HG03045 (cell line): ENCODE measurements around the gene ASMTL.
"Not testable (repeated sequence)": the region's sequence is repeated elsewhere in the genome, so short reads cannot be mapped to it uniquely, and the experiment has no call there.

Experiments used
- ATAC-seq: cut with Tn5 transposase; IDR thresholded peaks from one replicate; pipeline ENCODE4 v1.9.1; 2021; ENCODE audit warnings: mild to moderate bottlenecking, moderate library complexity; ENCODE audit not compliant: unreplicated experiment

ASMTL gene, protein sequence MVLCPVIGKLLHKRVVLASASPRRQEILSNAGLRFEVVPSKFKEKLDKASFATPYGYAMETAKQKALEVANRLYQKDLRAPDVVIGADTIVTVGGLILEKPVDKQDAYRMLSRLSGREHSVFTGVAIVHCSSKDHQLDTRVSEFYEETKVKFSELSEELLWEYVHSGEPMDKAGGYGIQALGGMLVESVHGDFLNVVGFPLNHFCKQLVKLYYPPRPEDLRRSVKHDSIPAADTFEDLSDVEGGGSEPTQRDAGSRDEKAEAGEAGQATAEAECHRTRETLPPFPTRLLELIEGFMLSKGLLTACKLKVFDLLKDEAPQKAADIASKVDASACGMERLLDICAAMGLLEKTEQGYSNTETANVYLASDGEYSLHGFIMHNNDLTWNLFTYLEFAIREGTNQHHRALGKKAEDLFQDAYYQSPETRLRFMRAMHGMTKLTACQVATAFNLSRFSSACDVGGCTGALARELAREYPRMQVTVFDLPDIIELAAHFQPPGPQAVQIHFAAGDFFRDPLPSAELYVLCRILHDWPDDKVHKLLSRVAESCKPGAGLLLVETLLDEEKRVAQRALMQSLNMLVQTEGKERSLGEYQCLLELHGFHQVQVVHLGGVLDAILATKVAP

DNA sequence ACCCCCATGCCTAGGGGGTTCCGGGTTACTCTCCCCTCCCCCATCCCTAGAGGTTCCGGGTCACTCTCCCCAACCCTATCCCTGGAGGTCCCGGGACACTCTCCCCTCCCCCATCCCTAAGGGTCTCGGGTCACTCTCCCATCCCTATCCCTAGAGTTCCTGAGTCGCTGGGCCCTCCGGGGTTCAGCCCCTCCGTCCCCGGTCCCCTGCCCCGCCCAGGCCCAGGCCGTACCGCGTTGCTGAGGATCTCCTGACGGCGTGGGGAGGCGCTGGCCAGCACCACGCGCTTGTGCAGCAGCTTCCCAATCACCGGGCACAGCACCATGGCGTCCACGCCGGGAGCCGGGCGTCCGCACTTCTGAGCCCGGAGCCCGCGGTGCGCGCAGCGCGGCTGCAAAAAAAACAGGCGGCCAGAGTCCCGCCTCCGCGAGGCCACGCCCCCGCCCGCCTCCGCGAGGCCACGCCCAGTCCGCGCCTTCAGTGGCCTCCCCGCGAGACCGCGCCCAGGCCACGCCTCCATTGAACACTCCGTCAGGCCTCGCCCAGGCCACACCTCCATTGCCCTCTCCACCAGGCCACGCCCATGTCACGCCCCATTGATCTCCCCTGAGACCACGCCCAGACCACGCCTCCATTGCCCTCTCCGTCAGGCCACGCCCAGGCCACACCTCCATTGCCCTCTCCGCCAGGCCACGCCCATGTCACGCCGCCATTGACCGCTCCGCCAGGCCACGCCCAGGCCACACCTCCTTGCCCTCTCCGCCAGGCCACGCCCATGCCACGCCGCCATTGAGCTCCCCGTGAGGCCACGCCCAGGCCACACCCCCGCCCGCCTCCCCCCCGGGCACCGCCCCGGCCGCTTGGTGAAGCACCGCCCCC lies at the start of gene ASMTL:
Gene ASMTL, minus strand, starts transcription at position 394 of the 879 bp plus-strand sequence. Its CDS starts 69 bp downstream, at position 325.
- peak; percentile 58 for ATAC-seq

DNA sequence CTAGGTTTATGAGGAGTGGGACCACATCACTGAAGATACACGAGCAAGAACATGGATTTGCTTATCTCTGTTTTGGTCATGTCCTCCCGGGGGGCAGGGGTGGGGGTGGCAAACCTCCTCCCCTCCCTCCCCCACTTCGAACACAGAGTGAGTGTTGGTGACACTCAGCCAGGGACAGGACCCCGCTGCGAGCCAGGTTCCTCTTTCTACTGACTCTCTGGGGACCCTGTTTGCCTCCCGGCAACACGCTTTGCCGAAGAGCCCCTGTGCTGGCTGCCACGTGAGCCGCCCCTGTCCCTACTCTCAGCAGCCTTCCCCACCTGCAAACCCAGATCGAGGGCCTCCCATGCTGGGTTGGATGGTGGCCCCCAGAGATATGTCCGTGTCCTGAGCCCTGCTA lies 49.5 kb upstream of the ASMTL start:
- peak; percentile 33 for ATAC-seq

DNA sequence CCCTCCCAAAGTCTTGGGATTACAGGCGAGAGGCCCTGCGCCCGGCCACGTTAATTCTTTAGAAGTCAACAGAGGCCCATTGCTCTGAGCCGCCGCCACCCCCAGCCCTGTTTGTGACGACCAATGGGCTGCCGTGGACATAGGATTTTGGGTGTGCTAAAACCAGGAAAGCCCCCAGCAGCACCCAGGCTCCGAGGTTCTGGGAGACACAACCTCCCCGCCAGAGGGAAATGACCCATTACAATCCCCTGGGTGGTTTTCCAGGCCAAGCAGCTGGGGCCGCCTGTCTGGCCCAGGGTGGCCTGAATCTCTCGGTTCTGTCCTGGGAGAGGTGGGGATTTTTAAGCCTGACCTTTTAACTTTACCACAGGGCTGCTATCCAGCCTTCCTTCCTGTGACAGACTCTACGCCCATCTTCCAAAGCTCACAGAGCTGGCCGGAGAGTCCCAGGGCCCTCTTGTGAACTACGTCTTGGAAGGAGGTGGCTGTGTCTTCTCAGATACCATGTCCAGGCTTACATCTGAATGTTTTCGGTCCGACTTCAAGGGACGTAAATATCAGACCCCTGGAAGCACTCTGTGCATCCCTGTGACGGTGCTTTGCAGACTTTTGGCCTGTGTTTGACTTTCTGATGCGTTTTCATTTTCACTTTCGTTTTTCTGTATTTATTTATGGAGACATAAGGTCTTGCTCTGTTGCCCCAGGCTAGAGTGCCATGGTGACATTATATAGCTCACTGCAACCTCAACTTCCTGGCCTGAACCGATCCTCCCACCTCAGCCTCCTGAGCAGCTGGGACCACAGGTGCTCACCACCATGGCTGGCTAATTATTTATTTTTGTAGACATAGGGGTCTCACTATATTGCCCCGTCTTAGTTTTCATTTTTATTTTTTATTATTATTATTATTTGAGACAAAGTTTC lies 48.3 kb upstream of the ASMTL start:
- ATAC-seq, result peak; percentile 68

DNA sequence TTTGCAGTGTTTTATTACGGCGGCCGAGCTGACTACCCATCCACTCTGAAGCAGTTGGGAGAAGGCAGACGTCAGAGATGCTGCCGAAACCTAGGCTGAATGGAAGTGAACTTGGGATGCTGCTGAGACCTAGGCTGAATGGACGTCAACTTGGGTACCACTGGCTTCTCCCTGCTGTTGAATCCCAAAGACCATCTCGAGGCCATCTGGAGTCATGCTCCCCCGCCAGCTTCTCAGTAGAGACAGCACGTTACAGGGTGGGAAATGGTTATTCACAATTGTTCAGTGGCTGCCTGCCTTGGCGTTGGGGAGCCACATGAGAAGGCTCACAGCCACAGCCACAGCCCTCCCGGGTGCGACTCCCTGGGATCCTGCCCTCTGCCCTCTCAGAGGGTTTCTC lies 43.4 kb upstream of the ASMTL start:
- ATAC-seq, result no peak

DNA sequence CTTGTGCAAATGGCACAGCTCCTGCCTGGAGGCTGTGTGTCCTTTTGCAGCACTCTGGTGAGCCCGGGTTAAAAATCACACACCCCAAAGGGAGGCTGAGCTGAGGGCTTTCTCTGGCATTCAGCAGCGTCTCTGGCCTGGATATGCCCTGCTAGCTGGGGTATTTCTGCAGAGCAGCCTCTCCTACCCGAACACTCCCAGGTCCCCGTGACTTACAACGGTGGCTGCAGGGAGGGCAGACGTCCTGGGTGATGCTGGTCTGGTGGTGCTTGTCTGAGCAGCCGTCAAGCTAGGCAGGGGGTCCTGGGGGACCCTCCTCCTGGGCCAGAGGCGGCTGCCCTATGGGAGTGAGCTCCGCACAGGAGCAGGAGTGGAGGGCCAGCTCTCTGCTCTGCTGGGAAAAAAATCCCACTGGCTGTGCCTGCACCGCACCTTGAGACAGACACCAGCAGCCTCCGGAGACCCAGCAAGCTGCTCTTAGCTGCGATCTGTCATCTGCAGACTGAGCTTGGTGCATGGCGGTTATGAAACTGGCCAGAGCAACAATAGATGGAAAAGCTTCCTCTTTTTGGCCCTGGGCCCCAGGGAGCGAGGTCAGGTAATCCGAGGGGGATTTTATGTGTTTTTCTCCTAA lies 41.3 kb upstream of the ASMTL start:
- peak; percentile 35 for ATAC-seq

DNA sequence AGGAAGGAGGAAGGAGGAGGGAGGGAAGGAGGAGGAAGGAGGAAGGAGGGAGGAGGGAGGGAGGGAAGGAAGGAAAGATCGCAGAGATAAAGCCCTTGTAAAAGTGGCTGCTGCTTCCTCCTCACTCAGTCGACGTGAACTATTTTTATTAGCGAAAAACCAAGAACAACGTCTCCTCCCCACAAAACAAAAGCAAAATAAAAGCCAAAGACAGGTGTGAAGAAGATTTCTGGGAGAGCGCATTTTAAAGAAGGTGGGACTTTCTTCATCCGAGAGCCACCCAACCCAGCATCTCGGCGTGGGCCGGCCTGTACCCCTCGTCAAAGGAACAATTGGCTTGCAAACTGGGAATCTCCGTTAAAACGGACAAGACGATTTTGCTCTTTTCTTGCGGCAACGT lies 40.7 kb upstream of the ASMTL start:
- ATAC-seq, result no peak

DNA sequence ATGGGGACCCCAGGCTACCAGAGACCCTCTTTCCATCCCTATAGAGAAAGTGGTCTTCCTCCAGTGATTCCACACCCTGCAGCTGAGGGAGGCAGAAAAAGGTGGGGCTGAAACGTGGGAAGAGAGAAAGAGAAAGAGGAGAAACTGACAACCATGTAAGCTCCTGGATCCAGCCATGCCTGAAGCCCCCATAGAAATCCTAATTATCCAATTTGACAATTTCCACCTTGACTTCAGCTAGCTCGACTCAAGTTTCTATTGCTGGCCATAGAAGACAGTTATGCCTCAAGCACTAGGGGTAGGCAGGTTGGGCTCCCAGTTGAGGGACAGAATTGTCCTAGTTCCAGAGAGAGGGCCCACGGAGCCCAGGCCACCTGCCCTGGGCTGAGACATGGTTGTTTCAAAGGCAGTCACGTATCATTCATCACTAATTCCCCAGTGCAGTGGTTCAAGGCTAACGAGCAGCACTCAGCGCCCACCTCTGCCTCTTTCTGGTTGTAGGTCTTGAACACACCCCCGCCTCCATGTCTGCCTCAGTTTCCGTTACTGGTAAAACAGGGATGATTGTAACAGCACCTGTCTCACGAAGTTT lies 39.8 kb upstream of the ASMTL start:
- ATAC-seq, result peak; percentile 0

DNA sequence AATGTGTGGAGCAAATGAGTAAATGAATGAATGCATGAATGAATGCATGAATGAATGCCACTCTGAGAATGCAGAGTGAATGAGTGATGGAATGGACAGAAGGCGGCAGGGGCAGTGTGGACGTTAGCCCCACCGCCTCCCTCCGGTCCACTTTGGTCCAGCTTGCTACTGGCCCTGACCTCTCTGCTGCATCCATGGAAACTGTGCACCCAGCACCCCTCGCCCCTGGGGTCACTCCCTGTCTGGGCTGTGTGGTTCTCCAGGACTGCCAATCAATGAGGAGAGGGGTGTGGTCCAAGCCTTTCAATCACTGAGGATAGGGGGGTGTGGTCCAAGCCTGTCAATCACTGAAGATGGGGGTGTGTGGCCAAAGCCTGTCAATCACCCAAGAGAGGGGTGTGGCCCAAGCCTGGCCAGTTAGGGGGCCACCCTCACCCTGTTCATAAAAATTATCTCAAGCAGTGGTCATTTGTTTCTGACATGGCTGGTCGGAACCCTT lies 39.2 kb upstream of the ASMTL start:
- ATAC-seq, result peak; percentile 78

DNA sequence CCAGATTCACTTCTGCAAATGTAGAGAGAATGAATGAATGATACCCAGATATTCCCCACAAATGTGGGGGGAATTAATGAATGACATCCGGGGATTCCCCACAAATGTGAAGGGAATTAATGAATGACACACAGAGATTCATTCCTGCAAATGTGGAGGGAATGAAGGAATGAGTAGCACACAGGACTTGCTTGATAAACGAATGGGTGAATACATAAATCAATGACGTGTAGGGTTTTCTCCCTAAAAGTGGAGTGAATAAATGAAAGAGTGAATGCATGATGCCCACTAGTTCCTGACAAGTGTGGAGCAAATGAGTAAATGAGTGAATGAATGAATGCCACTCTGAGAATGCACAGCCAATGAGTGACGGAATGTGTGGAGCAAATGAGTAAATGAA lies 38.5 kb upstream of the ASMTL start:
- ATAC-seq, result not testable (repeated sequence)

DNA sequence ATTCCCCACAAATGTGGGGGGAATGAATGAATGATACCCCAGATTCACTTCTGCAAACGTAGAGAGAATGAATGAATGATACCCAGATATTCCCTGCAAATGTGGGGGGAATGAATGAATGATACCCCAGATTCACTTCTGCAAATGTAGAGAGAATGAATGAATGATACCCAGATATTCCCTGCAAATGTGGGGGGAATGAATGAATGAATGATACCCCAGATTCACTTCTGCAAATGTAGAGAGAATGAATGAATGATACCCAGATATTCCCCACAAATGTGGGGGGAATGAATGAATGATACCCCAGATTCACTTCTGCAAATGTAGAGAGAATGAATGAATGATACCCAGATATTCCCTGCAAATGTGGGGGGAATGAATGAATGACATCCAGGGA lies 38.0 kb upstream of the ASMTL start:
- ATAC-seq, result not testable (repeated sequence)

DNA sequence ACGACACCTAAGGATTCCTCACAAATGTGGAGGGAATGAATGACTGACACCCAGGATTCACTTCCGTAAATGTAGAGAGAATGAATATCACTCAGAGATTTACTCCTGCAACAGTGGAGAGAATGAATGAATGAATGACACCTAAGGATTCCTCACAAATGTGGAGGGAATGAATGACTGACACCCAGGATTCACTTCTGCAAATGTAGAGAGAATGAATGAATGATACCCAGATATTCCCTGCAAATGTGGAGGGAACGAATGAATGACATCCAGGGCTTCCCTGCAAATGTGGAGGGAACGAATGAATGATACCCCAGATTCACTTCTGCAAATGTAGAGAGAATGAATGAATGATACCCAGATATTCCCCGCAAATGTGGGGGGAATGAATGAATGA lies 36.6 kb upstream of the ASMTL start:
- ATAC-seq, result not testable (repeated sequence)

DNA sequence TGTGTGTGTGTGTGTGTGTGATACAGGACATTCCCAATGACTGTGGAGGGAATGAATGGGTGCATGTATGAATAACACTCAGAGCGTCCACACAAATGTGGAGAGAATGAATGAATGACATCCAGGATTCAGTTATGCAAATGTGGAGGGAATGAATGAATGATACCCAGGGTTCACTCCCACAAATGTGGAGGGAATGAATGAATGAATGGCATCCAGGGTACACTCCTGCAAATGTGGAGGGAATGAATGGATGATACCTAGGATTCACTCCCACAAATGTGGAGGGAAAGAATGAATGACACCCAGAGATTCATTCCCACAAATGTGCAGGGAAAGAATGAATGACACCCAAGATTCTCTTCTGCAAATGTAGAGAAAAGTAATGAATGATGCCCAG lies 36.0 kb upstream of the ASMTL start:
- no peak for ATAC-seq

DNA sequence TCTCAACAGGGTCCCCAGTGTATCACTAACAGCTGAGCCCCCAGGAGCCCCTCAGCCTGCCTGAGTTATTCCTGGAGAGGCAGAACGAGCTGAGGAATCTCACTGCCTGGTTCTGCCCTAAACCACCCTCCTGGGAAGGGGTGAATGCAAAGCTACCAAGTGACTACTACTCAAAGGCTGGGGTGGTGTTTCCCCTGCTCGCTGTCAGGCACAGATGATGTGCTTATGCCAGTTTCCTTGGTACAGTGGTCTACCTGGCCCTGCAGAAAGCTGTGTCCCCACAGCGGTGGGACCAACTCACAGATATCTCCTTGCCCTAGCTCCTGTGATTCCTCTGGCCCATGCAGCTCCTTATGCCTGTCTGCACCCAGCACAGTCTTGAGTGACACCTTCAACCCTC lies 35.4 kb upstream of the ASMTL start:
- no peak for ATAC-seq

DNA sequence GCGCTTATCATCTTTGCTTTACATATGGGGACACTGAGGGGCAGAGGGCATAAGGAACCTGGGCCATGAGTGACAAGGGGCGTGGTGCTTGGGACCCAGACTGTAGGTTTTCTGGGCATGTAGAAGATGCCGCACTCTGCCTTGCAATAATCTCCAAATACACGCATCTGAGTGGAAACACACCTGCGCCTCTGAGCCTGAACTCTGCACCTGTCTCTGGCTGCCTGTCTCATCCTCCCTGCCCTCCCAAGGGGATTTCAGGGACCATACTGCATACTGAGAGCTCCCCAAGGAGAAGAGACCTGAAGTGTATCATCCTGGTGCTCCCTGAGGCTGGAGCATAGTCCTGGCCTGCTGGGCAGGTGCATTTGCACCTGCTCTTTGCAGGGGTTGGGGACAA lies 34.7 kb upstream of the ASMTL start:
- ATAC-seq, result no peak

DNA sequence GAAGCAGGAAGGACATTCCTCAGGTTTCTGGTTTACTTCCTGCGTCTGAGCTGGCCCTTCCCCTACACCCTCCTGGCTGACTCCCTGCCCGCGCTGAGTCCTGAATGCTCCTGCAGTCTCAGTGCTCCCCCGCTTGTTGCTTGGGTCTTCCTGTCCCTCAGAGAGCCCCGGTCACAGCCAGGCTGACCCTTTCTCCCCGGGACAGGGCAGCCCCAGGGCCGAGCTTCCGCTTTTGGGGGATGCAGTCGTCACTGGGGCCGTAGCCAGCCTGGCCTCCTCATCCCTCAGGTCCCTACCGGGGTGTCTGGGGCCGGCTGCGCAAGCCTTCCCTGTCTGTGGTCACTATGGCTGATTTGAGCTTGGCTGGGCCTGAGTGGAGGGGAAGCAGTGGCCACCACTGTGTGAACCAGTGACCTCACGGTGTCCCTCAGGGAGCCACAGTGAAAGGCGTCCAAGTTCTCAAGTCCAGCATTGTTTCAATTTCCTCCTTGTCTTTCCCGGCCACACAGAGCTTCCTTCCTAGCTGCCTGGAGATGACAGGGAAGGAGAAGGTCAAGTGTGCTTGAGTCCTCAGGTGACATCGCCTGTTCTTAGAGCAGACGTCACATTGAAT lies 34.1 kb upstream of the ASMTL start:
- ATAC-seq, result no peak

DNA sequence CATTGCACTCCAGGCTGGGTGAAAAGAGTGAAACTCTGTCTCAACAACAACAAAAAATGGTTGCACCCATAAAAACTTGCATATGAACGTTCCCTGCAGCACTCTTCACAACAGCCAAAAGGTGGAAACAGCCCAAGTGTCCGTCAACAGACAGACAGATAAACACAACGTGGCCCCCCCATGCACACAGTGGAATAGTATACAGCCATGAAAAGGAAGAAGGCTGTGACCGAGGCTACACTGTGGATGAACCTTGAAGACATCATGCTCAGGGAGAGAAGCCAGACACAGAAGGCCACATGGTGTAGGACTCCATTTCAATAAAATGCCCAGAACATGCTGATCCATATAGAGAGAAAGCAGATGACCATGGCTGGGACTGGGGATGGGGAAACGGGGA lies 33.5 kb upstream of the ASMTL start:
- no peak for ATAC-seq

DNA sequence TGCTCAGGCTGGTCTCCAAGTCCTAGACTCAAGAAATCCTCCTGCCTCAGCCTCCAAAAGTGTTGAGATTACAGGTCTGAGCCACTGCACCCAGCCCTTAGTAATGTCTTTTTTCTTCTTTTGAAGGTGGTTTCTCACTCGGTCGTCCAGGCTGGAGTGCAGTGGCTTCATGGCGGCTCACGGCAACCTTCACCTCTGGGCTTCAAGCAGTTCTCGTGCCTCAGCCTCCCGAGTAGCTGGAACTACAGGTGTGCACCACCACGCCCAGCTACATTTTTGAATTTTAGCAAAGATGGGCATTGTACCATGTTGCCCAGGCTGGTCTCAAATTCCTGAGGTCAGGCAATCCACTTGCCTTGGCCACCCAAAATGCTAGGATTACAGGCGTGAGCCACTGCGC lies 32.3 kb upstream of the ASMTL start:
- no peak for ATAC-seq

DNA sequence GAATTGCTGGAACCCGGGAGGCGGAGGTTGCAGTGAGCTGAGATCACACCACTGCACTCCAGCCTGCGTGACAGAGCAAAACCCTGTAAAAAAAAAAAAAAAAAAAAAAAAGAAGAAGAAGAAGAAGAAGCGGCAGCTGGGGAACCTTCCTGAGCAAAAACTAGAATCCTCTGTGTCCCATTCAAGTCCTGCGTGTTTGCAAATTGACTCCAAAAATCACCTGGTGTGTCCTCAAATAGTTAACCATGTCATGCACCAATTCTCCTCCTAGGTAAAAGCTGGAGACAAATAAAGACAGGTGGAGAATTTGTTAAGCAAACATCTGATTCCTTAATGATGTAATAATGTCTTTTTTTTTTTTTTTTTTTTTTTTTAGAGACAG lies 31.9 kb upstream of the ASMTL start:
- ATAC-seq, result no peak
